Activated CD4-positive, alpha-beta T cell treated with anti-CD3 and anti-CD28 coated beads, Interleukin-2, Interleukin-4, amounts not matched to agents 100 ng/mL and 50 ng/mL, durations not matched to agents 16 hours and 8 hours (primary cell): ENCODE measurements around the gene TOP2B.

Source experiments
- DNase-seq: peaks from one replicate; pipeline ENCODE4 v3.0.0-alpha.2; 2020; ENCODE audit warnings: low spot score

TOP2B gene

GRCh38 chr3:25583343-25583742 is 81.4 kb downstream of the TOP2B start:
- no peak for DNase-seq

- no peak for DNase-seq
Observed at GRCh38 chr3:25582242-25582641, 82.5 kb downstream of the TOP2B start.

GRCh38 chr3:25581823-25582222 is 82.9 kb downstream of the TOP2B start:
- no peak for DNase-seq

GRCh38 chr3:25581335-25581734 is 83.4 kb downstream of the TOP2B start:
- no peak for DNase-seq

- DNase-seq: no peak
Observed at GRCh38 chr3:25580534-25580933, 84.2 kb downstream of the TOP2B start.

- no peak for DNase-seq
Observed at GRCh38 chr3:25578059-25578458, 86.6 kb downstream of the TOP2B start.

GRCh38 chr3:25576831-25577454 is 87.8 kb downstream of the TOP2B start:
- DNase-seq: no peak

GRCh38 chr3:25576146-25576545 is 88.6 kb downstream of the TOP2B start:
- DNase-seq: no peak

GRCh38 chr3:25575001-25575400 is 89.7 kb downstream of the TOP2B start:
- DNase-seq: no peak

GRCh38 chr3:25574172-25574765 is 90.4 kb downstream of the TOP2B start:
- no peak for DNase-seq

GRCh38 chr3:25573386-25574171 is 91.1 kb downstream of the TOP2B start:
- no peak for DNase-seq

- DNase-seq: no peak
Observed at GRCh38 chr3:25572919-25573385, 91.8 kb downstream of the TOP2B start.

- DNase-seq: no peak
Observed at GRCh38 chr3:25572336-25572735, 92.4 kb downstream of the TOP2B start.

GRCh38 chr3:25571285-25571684 is 93.4 kb downstream of the TOP2B start:
- no peak for DNase-seq

- DNase-seq: no peak
Observed at GRCh38 chr3:25568525-25569078, 96.1 kb downstream of the TOP2B start.

- no peak for DNase-seq
Observed at GRCh38 chr3:25567806-25568524, 96.7 kb downstream of the TOP2B start.

- DNase-seq: no peak
Observed at GRCh38 chr3:25567388-25567787, 97.3 kb downstream of the TOP2B start.

- DNase-seq: no peak
Observed at GRCh38 chr3:25566358-25566920, 98.3 kb downstream of the TOP2B start.

- DNase-seq: no peak
Observed at GRCh38 chr3:25565807-25566206, 98.9 kb downstream of the TOP2B start.

- no peak for DNase-seq
Observed at GRCh38 chr3:25564075-25564474, 100.6 kb downstream of the TOP2B start.

GRCh38 chr3:25563601-25564000 is 101.1 kb downstream of the TOP2B start:
- no peak for DNase-seq

- DNase-seq: no peak
Observed at GRCh38 chr3:25558796-25559195, 105.9 kb downstream of the TOP2B start.
